AG09319 (cell line): ENCODE data around the gene AGPS.

Source experiments
- DNase-seq: peaks from one replicate; pipeline ENCODE4 v3.0.0-alpha.2; 2010; ENCODE audit warnings: low read depth; ENCODE audit errors: extremely low read depth
- TF ChIP-seq, protein P1 (sequence below): IDR thresholded peaks from 2 replicates; pipeline ENCODE4 v1.5.1; 2011; ENCODE audit warnings: low read depth, mild to moderate bottlenecking, inconsistent platforms, low read length, moderate library complexity

AGPS gene

DNA sequence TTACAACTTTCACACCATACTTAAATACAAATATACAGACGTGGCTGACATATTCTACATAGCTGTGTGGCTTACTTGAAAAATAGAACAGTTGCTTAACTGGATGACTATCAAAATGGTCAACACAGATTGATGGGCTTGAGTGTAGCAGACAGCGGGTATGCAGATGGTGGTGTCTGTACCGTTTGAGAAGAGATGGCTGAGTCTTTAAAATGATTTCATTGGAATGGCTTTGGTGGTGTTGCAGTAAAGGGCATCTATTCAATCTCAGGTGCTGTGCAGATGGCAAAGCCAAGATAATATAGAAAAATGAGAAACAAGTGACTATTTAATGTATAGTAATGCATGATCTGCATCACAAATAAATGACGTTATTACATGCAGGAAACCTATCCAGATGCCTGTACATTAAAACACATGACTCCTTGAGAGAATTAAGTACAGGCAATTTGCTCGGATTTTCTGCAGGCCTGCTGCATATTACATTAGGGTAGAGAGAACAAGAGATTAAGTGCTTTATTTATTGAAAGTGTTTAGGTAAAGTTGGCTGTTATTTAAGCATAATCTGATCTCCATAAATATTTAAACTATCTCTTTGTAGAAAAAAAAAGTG, 68.5 kb downstream of the AGPS start:
- TF ChIP-seq, protein P1, sequence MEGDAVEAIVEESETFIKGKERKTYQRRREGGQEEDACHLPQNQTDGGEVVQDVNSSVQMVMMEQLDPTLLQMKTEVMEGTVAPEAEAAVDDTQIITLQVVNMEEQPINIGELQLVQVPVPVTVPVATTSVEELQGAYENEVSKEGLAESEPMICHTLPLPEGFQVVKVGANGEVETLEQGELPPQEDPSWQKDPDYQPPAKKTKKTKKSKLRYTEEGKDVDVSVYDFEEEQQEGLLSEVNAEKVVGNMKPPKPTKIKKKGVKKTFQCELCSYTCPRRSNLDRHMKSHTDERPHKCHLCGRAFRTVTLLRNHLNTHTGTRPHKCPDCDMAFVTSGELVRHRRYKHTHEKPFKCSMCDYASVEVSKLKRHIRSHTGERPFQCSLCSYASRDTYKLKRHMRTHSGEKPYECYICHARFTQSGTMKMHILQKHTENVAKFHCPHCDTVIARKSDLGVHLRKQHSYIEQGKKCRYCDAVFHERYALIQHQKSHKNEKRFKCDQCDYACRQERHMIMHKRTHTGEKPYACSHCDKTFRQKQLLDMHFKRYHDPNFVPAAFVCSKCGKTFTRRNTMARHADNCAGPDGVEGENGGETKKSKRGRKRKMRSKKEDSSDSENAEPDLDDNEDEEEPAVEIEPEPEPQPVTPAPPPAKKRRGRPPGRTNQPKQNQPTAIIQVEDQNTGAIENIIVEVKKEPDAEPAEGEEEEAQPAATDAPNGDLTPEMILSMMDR: no peak
- no peak for DNase-seq

DNA sequence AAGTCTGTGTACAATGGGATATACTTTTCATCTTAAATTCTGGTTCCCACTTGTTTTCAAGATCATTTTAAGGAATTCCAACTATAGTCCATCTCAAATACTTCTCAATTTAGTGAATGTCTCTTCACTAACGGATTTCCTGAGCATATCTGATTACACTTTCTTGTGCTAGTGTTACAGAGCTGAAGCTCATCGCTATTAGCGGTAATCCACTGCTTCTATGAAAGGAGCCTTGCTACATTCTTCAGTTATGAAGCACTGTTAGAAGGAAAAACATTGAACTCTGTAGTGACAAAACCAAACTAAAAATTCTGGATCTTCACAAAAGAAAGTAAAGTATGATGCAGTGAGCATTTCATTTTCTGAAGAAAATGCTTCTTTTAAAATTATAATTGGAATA, 72.0 kb downstream of the AGPS start:
- no peak for DNase-seq
- TF ChIP-seq, protein P1: no peak

DNA sequence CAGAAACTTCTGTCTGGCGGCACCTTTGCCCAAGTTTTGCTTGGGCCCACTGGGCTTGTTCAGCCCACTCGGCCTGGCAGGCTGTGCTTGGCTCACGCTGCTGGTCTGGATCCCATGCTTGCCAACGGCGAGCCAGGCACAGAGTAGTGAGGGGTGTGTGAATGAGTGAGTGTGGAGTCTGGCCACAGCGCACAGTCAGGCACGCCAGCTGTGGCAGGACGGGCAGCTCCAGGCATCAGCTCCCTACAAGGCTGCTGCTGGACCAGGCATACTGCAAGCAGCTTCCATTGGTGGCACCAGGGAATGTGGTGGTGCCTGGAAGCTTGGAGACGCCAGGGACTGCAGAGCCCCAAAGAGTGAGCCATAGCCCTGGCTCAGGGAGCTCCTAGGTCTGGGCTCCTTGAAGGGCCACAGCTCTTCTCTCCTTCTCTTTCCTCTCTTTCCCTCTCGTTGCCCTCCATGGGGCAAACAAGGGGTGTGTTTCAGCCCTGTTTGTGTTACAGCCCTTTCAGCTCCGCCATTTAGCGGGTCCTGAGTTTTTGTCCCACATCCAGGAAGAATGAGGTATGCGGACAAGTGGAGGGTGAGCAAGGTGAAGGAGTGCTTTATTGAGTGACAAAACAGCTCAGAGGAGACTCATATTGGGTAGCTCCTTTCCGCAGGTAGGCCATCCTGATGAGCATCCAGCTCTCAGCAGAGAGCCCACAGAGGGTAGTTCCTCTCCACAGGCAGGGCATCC, 73.0 kb downstream of the AGPS start:
- DNase-seq: no peak
- TF ChIP-seq, protein P1: no peak

DNA sequence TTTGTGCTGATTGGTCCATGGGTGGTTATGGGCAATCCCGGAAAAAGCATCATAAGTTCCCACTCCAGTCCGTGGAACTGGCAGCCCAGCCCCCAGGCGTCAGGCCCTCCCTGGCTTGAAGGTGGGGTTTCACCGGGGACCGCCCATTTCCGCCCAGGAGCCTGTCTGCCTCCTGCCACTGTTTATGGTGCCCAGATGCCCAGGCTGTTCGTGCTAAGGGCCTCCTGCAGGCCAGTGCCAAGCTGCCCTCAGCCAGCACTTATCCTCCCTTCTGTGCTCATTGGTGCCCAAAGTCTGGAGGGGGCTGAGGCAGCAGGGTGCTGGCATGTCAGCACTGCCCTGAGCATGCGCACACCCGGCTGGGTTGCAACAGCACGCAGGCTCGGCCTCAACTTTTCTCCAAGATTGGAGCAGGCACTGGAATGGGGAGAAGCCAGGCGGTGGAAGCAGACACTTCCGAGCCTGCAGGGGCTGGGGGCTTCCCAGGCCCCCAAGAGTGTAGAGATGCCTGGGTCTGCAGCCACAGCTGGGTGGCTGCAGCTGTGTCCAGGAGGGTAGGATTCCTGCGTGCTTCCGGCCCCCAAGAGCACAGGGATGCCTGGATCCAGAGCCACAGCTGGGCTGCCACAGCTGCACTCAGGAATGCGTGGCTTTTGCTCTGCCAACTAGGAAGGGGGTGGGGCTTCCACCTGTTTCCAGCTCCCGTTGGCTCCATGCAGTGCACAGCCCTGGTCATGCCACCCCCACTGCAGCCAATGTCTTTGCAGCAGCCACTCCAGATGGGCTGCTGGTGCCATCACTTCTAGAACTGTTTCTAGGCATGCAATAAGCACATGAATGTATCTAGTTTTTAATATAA, 74.0 kb downstream of the AGPS start:
- no peak for DNase-seq
- TF ChIP-seq, protein P1: no peak

DNA sequence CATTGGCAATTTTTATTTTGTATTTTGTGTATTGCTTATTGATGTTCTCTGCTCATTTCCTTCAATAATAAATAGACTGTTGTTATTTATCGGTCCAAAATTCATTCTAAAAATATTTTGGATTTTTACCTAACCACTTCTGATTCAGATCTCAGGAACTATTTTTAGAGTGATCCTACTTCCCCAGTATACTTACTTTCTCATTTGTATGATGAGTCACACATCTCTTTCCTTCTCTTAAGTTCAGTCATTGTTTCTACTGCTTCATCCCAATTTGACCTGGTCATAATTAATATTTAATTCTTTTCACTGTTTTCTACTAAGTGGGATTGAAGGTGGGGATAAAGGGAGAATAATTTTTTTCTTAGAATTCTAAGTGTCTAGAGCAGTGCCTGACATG, 75.1 kb downstream of the AGPS start:
- TF ChIP-seq, protein P1: no peak
- no peak for DNase-seq

DNA sequence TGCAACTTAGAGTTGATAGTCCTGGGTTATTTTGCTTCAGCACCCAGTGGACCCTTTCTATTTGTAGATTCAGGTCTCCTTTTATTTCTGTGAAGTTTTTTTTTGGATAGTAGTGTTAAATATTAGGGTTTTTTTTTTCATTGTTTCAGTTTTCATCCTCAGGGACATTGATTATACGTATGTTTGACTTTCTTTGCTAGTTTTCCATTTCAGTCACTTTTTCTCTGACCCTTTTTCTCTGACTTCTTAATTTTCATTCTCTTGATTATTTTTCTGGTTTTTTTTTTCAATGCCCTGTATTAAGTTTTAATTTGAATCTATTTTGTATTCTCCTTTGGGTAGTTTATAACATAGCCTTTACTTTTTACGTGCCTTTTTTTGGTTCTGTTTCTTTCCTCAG, 79.4 kb downstream of the AGPS start:
- TF ChIP-seq, protein P1: no peak
- no peak for DNase-seq

DNA sequence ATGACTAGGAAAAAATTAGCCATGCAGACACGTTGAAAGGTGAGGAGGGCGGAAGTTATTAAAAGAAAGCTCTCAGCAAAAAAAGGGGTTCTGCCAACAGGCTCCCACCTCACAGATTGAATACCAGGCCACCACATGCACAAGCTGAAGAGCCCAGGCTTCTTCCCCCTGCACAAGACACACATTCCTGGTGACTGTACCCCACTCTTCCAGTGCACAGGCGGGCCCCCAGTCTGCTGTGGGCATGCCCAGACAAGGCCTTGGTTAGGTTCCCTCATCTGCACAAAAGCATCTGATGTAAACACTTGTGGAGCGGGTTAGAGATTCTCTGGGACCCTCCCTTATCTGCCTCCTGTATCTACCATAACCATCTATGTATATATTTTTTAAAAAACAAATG, 81.7 kb downstream of the AGPS start:
- no peak for DNase-seq
- TF ChIP-seq, protein P1: no peak
